Measurements from ENCODE around the gene ANTXR1.

ANTXR1 gene

DNA sequence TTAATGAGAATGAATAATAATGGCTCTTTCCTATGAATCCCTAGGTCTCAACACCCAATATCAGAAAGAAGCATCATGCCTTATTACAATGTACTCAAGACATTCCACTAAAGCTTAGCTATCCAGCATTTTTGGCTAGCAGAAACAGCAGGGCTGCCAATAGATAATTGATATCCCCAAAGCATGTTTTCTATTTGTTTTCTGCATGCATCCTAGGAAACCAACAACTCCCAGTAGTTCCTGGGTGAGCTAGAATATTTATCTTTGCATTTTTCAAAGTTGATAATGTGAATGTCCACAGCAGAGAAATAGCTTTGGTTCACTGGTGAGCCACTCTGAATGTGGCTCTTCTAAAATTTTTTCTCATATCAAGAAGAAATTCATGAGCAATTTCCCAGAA, 5.8 kb upstream of the ANTXR1 start:
- no peak for DNase-seq

DNA sequence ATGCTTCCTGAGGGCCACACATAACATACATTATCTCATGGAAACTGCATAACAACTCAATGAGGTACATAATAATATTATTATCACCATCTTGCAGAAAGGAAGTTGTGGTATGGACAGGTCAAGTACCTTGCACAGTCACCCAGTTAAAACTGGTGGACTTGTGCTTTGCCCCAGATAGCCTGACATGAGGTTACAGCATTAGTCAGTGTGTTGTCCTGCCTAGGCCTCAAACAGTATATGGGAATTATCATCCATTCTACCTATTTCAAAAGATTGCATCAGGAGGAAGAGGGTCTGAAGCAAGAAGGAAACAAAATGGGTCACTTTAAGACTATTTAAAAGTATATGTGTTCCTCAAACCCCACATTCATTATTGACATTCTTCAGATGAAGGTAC, 5.4 kb upstream of the ANTXR1 start:
- no peak for DNase-seq

DNA sequence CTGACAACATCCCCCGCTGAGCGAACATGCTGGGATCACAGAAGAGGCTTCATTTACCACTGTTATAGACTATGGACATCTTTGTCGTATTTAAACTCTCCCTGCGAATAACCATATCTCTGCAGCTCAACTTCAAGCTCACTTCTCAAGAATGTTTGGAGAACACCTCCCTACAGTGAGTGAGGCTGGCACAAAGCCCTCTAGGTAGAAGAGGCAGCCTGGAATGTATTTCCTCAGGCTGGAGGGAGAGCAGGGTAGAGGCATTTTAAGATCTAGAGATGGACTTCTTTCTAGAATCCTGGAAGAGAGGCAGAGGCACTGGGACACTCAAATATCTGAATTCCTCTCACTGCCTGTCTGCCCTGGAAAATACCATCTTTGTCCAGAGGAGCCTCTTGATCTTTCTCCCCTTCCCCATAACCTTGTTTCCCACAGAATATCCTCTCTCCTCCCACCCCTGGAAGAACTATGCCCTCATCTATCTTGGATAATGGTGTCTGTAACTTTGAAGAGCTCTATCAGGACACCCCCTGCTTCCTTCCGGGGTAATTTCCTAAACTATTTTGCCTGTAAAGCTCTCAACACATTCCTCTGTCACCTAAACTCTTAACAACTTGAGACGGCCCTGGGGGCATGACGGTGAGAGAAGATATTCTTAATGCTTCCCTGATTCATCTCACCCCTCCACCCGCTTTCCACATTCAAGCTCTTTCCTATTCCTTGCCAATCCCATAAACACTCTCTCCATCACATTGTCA, 2.4 kb upstream of the ANTXR1 start:
- DNase-seq = no peak

DNA sequence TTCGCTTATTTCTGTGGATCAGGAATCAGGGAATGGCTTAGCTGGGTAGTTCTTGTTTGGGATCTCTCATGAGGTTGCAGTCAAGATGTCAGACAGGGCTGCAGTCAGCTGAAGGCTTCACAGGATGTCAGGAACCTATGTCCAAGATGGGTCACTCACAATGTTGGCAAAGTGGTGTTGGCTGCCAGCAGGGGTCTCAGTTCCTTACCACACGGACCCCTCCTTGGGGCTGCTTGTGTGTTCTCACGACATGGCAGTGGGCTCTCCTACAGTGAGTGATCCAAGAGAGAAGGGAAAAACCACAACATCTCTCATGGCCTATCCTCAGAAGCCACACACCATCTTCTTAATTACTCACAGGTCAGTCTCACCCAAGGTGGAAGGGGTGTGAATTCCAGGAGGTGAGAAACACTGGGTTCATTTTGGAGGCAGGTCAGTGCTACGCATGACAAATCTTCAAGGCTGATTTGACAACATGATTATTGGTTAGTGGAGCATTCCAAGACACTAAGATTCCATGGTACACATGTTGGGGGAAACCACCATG, 1.3 kb upstream of the ANTXR1 start:
- no peak for DNase-seq

DNA sequence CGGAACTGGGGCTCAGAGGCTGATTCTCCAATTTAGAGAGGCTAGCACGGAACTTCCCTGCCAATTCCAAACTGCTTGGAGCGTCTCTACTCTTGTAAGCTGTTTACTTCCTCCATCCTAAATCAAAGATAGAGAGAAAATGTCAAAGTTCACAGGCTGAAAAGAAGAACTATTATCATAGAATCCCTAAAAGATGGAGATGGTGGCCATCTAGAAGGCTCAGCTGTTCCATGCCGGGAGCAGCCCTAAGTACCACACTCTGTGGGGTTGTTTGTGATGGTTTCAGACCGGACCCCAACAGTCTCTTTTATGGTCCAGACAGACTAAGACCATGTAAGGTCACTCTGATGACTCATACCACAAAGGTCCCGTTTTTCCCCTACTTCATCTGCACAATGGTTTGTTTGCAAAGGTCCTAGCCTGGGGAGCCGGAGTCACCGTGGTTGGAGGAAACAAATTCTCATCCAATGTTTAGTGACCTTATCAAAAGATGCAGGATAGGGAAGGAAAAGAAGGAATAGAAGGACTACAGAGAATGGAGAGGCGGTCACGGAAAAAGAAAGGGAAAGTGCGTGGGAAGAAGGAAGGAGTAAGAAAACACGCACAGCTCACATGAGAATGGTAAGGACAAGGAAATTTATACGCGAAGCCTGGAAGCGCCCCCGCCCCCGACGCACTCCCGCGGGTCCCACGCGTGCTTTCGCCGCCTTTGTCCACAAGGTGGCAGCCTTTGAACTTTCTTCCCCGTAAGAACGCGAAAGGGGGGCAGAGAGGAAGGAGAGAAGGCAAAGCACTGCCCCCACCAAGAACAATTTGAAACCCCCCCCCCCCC, 453 bp upstream of the ANTXR1 start:
- peak; percentile 50 for DNase-seq

DNA sequence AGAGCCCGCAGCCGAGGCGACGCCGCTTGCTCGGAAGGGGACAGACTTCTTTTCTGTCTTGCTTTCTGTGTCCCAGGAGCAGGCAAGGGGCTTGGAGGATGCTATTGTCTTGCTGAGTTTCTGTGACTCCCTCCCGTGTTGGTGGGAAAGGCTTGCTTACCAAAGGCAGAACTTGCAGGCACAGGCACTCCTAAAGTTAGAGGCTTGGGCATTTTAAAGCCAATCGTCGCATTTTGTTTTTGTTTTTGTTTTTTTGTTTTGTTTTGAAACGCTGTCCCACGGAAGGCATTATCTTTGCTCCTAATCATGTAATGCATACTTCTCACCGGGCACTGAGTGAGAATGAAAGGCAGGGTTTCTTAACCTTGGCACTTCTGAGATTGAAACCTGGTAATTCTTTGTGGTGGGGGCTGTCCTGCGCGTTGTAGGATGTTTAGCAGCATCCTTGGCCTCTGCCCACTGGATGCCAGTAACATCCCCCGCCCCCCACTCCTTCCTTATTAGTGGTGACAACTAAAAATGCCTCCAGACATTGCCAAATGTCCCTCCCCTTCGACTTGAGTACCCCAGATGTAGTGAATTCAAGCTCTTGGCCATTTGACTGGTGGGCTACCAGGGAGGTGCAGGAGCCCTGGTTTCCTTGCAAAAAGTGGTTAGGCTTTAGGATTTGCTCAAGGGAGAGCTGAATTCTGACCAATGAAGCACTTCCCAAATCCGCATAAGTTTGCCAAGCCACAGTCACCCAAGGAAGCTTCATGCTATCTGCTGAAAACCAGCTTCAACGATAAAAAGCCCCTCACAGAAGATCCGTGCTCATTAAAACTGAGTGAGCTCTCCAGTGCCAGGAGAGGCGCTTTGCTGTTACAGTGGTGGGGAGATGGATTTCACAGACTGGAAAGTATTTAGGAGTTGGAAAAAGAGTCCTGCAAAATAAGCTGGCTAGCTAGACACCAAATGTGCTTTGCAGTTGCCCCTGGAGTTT, 1.2 kb downstream of the ANTXR1 start:
- DNase-seq = no peak

DNA sequence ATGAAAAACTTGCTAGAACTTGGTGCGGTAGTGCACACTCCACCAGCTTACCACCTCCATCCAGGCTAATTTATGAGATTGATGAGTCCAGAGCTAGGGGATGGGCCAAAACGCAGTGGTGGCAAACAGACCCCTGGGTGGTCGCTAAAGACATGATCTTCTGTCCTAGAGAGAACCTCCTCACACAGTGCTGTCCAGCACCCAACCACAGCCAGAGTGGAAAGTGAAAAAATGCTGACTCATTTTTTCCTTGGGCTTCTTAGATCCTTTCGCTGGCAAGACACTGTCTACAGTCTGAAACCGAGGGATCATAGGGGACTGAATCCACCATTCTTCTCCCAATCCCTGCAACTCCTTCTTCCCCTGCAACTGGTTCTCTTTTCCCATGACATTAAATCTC, 4.1 kb downstream of the ANTXR1 start:
- DNase-seq = no peak

DNA sequence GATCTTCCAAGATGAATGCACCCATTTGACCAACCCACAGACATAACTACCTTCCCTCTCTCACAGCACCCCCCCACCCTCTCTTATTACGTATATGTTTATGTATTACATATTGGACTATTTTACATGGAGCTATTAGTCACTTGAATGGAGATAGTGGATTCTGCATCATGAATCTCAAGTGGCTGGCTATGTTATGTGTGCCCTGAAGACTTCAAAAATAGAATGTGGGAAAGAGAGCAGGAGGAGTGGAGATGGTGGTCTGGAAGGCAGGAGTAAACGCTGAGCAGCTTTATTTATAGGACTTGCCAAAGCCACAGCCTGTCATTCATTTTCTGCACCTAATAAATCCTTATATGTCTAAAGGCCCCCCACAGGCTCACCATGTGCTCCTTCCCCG, 4.9 kb downstream of the ANTXR1 start:
- no peak for DNase-seq

DNA sequence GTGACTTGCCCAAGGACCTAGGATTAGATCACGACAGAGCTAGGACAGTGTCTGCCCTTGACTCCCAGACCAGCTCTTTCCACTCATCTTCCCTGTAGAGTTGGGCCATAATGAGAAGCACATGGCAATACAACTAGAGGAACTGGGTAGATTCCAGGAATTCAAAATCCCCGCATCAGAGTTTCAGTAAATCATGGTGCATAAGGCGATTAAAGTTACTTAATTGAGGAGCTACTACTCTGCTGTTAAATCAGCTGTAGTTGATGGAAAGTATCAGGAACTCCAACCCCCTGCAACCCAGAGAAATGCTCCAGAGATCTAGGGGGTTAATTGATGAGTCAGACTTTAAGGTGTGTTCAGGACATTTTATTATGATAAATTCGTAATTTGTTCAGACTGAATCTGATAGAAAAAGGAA, 5.7 kb downstream of the ANTXR1 start:
- DNase-seq = no peak

DNA sequence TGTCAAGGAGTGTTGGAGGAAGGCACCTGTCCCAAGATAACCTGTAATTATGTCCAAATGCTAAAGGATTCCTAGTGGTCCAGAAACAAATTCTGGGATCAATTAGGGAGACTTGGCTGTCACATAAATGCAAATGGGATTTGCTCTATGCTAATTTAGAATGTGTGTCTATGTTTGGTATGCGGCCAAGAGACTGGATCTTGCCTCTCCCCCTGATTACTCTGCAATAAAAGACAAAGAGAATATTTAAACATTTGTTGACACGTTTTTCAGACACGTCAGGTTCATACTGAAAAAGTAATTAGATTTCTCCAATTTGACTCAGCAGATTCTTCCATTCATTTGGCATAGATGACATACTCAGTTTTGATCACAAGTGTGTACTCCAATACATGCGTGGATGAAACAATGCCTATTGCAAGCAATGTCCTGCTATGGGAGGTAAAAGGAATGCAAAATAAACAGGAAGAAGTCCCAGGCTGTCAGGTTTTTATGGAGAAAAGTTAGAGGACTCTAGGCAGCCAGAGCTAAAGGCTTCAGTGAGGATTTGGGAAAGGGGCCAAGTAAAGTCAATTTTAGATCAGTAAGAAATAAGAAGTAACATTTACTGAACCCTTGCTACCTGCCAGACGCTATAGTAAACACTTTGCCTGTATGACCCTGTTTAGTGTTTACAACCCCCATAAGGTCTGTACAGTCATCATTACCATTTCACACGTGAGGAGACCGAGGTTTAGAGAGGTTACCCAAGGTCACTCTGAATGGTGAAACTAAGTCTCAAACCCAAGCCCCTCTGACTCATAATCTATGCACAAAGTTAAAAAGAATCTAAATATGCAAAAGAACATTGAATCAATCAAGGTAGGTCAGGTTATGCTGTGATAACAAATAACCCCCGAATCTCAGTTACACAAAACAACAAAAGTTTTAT, 7.8 kb downstream of the ANTXR1 start:
- no peak for DNase-seq

DNA sequence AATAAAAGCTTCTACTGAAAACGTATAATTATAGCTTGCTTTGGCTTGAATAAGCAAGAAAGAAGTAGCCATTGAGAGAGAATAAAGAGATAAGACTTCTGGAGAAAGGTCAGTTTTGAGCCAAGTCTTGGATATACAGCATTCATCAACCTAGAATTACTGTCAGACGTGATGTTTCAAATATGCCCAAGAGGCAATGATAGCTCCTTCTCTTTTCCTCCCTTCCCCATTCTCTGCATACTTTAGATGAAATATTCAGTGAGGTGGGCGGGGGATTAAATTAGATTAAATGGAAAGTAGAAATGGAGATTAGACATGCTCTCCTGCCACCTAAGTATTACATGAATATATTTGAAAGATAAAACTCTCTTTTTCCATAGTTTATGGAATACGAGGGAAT, 8.7 kb downstream of the ANTXR1 start:
- no peak for DNase-seq

DNA sequence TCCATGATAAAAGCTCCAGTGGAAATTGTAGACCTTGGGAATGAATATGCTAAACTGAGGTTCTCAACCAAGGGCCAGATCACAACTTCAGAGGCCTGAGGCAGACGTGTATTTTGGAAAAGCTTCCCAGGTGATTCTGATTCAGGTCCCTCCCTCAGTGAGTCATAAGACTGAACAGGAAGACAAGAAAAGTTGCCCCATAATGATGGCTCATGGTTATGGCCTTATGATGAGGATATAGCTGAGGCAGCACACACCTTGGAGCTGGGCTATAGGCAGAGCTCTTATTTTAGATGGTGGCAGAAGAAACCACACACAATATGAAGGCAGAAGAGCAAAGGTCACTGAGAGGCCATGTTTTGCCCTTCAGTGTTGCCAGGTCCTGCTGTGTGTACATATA, 9.6 kb downstream of the ANTXR1 start:
- no peak for DNase-seq

DNA sequence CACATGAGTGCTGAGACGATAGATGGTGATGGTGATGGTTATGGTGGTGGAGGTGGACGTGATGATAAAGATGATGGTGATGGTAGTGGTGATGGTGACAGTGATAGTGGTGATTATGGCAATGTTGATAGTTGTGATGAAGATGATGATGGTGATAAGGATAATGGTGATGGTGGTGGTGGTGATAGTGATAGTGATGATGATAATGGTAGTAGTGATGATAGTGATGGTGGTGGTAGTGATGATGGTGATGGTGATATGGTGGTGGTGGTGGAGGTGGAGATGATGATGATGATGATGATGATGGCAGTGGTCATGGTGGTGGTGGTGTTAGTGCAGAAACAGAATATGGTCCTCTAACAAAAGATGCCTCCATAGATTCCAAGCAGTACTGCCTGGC, 10.3 kb downstream of the ANTXR1 start:
- DNase-seq = no peak

DNA sequence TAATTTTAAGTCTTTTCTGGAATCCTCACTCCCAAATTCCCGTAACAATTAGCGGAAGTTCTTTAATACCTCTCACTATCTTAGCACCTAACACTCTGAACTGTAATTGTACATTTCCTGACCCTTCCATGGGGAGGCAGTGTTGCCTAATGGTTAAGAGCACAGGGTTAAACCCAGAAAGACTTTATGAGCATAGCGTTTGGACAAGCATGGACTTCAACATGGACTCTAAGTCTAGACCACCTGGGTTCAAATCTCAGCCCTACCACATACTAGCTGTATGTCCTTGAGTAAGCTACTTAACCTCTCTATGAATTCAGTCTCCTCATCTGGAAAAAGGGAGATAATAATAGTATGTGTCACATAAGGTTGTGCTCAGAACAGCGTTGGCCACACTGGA, 13.0 kb downstream of the ANTXR1 start:
- no peak for DNase-seq

DNA sequence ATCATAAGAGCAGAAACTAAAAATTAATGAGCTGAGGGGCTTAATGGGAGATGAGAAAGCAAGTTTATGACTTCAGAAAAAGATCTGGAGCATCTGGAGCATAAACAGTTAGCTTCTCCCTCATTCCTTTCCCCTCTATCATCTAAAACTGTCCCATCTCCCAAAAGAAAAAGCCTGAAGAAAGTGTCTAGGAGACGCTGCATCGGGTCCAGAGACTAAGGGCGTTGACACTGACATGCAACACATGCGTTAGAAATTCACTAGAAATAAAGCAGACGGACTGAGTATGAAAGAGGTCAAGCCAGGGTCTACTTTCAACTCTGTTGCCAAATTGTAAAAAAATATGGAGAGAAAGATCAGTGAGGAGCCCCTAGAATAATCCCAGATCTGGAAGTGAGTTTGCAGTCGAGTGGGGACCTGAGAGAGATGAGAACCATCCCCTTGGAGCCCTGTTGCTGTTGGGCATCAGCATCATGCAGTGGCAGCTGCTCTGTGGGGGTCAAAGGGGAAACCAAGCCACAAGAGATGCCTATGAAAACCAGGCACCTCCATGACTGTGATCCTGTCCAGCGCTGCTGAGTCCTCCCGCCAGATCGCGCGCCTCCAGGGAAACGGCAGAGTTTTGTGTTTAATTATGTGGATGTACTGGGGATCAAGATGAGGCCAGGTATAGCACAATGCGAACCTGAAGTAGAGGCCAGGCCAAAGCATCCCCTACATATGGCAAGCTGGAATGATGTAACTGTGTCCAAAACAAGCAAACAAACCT, 13.9 kb downstream of the ANTXR1 start:
- DNase-seq = no peak

DNA sequence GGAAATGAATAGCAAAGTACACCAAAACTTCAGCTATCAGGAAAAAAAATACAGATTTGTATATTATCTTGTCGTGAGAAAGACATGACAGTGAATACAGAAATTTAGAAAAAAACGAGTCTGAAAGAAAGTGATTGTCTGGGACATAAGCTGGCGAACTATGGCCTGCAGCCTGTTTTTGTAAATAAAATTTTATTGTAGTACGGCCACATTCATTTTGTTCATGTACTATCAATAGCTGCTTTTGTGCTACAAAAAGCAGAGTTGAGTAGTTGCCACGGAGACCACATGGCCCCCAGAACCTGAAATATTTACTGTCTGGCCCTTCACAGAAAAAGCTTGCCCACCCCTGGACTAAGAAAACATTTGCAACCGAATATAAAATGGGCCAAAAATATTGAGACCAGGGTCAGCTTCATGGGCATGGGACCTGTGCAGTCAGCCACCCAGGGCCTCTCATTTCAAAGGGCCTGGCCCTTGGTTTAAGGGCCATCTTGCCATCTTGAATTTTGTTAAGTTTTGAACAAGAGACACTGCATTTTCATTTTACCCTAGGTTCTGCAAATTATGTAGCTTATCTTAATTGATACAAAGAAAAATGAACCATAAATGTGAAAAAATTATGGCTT, 17.9 kb downstream of the ANTXR1 start:
- no peak for DNase-seq

DNA sequence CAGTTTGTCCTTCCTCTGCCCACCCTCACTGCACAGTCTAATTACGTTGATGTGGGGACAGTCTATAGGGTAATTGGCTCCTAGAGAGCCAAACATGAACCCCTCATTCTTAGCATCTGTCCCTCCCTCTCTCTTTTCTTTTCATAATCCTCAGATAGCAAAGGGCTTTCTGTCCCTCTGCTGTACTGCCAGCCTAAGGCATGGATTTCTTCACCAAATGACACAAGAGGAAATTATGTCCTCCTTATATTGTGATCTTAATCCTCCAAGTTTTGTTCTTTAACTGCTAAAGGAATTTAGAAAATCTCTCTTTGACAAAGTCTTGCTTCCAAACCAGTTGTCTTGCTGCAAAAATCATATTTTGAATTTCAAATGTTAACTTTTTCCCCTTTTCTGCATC, 18.5 kb downstream of the ANTXR1 start:
- DNase-seq = no peak

DNA sequence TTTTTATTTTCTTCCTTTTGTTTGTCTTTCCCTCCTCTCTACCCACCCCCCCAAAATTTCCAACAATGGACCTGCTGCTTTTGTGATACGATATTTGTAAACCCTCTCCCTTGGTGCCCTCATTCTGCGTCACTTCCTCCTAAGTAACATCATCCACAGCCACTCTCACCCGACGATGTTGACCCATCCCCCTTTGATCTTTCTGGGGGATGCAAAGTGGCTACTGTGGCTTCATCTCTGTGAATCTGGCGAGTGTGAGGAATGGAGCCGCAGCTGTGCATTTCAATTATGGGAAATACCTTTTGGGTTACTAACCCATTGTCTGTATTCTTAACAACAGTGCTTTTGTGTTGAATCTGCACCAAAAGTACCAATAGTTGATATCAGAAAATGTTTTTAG, 19.4 kb downstream of the ANTXR1 start:
- no peak for DNase-seq

DNA sequence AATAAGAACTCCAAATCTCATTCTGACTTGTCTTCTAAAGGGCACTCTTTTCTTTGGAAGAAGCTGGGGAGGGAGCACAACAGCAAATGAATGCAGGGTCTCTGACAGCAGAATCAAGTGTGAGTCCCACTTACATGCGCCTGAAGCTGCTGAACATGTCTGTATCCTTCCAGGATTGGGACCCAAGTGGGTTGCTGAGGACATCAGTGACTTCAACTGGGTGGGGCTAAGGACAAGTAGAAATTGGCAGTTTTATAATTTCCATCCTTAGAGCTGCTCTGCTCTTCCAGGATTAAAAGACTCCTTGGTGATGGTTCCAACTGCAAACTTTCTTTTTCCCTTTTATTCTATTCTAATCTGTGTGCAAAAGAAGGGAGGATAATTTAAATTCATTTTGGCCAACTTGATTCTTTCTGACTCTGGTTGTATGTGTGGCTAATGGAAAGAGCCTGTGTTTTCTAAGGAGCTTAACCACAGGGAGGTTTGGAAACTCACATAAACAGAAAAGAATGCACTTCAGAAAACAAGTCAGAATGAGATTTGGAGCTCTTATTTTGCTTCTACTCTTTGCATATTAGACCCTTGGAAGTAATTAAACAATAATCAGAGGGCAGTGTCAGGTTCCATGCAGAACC, 20.6 kb downstream of the ANTXR1 start:
- DNase-seq = no peak

DNA sequence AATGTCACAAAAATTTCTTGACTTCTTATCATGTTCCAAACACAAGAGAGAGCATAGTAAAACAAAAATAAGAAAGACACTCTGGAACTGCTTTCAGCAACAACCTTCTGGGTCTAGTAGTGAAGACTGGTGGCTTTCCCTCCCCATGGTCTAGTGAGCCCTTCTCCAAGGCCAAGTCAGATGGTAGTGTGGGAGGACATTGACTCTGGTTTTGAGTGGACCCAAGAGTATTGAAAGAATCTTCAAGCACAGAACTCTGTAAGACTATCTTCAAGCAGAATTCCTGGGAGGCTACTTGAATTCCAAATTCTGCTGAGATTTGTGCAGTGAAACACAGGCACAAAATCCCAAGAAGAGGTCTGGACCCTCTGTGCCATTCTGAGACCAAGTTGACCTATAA, 21.1 kb downstream of the ANTXR1 start:
- DNase-seq = no peak

Measured in activated CD4-positive, alpha-beta T cell treated with anti-CD3 and anti-CD28 coated beads, Interleukin-2, amount 50 U/mL, for 1 hour (primary cell).